ENCODE results near the gene MBD3L1.

DNA sequence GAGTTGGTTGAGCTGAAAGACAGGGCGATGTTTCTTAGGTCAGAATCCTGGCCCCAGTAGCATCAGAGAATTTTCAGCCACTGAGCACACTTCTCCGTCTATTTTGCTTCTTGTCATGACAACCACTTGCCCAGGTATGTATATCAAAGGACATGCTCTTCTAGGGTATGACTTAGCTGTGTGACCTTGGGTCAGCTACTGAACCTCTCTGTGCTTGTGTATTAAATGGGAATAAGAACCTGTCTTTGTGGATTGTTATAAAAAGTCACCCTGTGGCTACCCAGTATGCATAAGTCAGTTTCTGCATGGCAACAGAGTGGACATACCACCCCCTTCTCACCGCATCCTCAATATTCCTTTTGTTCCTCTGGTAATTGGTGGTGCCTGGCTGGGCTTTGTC lies 26.1 kb downstream of the MBD3L1 start:
- TF ChIP-seq NFYB (CRISPR knock-in tag; IDR thresholded peaks at IDR 0.05) (no peak), HNRNPK (IDR thresholded peaks at IDR 0.05; ENCODE audit: low read depth, low read length, poor library complexity, severe bottlenecking) (no peak), ZNF24 (IDR thresholded peaks at IDR 0.05) (no peak), JUND (CRISPR knock-in tag; IDR thresholded peaks at IDR 0.05) (no peak), ZNF747 (CRISPR knock-in tag; IDR thresholded peaks at IDR 0.05; ENCODE audit: borderline replicate concordance) (no peak), MTF1 (CRISPR knock-in tag; IDR thresholded peaks at IDR 0.05) (no peak), NPAS2 (CRISPR knock-in tag; IDR thresholded peaks at IDR 0.05; ENCODE audit: borderline replicate concordance) (no peak), SOX6 (IDR thresholded peaks at IDR 0.05) (no peak), SOX6 (CRISPR knock-in tag; IDR thresholded peaks at IDR 0.05) (no peak), GABPA (IDR thresholded peaks at IDR 0.05; ENCODE audit: low read depth, low read length) (no peak), GABPA (CRISPR knock-in tag; IDR thresholded peaks at IDR 0.05; ENCODE audit: low read depth) (no peak), RXRA (CRISPR knock-in tag; IDR thresholded peaks at IDR 0.05) (no peak)
- TF ChIP-seq, protein P1, sequence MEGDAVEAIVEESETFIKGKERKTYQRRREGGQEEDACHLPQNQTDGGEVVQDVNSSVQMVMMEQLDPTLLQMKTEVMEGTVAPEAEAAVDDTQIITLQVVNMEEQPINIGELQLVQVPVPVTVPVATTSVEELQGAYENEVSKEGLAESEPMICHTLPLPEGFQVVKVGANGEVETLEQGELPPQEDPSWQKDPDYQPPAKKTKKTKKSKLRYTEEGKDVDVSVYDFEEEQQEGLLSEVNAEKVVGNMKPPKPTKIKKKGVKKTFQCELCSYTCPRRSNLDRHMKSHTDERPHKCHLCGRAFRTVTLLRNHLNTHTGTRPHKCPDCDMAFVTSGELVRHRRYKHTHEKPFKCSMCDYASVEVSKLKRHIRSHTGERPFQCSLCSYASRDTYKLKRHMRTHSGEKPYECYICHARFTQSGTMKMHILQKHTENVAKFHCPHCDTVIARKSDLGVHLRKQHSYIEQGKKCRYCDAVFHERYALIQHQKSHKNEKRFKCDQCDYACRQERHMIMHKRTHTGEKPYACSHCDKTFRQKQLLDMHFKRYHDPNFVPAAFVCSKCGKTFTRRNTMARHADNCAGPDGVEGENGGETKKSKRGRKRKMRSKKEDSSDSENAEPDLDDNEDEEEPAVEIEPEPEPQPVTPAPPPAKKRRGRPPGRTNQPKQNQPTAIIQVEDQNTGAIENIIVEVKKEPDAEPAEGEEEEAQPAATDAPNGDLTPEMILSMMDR (CRISPR knock-in tag; IDR thresholded peaks at IDR 0.05): no peak
- TF ChIP-seq, protein P2, sequence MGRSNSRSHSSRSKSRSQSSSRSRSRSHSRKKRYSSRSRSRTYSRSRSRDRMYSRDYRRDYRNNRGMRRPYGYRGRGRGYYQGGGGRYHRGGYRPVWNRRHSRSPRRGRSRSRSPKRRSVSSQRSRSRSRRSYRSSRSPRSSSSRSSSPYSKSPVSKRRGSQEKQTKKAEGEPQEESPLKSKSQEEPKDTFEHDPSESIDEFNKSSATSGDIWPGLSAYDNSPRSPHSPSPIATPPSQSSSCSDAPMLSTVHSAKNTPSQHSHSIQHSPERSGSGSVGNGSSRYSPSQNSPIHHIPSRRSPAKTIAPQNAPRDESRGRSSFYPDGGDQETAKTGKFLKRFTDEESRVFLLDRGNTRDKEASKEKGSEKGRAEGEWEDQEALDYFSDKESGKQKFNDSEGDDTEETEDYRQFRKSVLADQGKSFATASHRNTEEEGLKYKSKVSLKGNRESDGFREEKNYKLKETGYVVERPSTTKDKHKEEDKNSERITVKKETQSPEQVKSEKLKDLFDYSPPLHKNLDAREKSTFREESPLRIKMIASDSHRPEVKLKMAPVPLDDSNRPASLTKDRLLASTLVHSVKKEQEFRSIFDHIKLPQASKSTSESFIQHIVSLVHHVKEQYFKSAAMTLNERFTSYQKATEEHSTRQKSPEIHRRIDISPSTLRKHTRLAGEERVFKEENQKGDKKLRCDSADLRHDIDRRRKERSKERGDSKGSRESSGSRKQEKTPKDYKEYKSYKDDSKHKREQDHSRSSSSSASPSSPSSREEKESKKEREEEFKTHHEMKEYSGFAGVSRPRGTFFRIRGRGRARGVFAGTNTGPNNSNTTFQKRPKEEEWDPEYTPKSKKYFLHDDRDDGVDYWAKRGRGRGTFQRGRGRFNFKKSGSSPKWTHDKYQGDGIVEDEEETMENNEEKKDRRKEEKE (IDR thresholded peaks at IDR 0.05): no peak
- TF ChIP-seq, protein P3, sequence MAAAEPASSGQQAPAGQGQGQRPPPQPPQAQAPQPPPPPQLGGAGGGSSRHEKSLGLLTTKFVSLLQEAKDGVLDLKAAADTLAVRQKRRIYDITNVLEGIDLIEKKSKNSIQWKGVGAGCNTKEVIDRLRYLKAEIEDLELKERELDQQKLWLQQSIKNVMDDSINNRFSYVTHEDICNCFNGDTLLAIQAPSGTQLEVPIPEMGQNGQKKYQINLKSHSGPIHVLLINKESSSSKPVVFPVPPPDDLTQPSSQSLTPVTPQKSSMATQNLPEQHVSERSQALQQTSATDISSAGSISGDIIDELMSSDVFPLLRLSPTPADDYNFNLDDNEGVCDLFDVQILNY (CRISPR knock-in tag; conservative IDR thresholded peaks at IDR 0.05): no peak
- TF ChIP-seq, protein P4, sequence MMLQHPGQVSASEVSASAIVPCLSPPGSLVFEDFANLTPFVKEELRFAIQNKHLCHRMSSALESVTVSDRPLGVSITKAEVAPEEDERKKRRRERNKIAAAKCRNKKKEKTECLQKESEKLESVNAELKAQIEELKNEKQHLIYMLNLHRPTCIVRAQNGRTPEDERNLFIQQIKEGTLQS (CRISPR knock-in tag; IDR thresholded peaks at IDR 0.05): no peak

All from HepG2 (cell line).